HCT116 (cell line): ENCODE results near the gene YIF1B. TPM values are rescaled to one million over a fixed set of nuclear protein-coding genes. Genes with fewer than 3 reads are reported as not detected.

Source experiments
- ATAC-seq: fragments of 200-7000 bp; cut with Tn5 transposase; 2 replicates; pipeline ENCODE4 v1.9.1; 2020; ENCODE audit warnings: mild to moderate bottlenecking, moderate library complexity
- BruUV-seq: library from RNA; stranded (reverse); fragments of 400-500 nt; replicated peaks from 2 replicates; lab custom pipeline; 2021; lab: Mats Ljungman, UMichigan
- CTCF ChIA-PET: fragments of 300-600 bp; sonication (Branson Sonifier 250); formaldehyde crosslinking; loops from one replicate; lab custom pipeline; 2021; ENCODE audit warnings: antibody characterized with exemption; lab: Charles Lee
- POLR2A ChIA-PET: fragments of 300-600, 350-600 bp; sonication (Branson Sonifier 250); formaldehyde crosslinking; loops from one replicate; lab custom pipeline; 2021; ENCODE audit warnings: antibody characterized with exemption; lab: Charles Lee
- RAD21 ChIA-PET, 2 experiments: fragments of 300-600 bp; sonication (Branson Sonifier 250); formaldehyde crosslinking; loops; one replicate each; lab custom pipeline; 2023; ENCODE audit warnings: low total read pairs in 2 of 2; ENCODE audit not compliant: uncharacterized antibody in 2 of 2, unreplicated experiment in 2 of 2, low non-redundant PET in 1 of 2; lab: Charles Lee
- DNase-seq: peaks from one replicate; pipeline ENCODE4 v3.0.0-alpha.2; 2010; ENCODE audit warnings: low read depth, low spot score
- H2AFZ ChIP-seq: fragments of 200-600 bp; shearing (Covaris generic), sonication (generic); 2 replicates; pipeline ENCODE4 v1.6.1; 2017; ENCODE audit warnings: low read depth, mixed run types, mixed read lengths, antibody characterized with exemption, low read length; ENCODE audit not compliant: poor library complexity, severe bottlenecking
- H3K27ac ChIP-seq: 2 replicates; pipeline ENCODE4 v1.5.1; 2012; ENCODE audit warnings: low read depth, low read length
- H3K27me3 ChIP-seq: fragments of 200-600 bp; sonication (generic); 2 replicates; pipeline ENCODE4 v1.6.1; 2016; ENCODE audit warnings: mixed run types, low read length, mixed read lengths; ENCODE audit not compliant: insufficient read depth
- H3K36me3 ChIP-seq, 2 experiments: fragments of 200-500 bp in 1 of 2; fragments of 200-600 bp in 1 of 2; sonication (Bioruptor generic) in 1 of 2; sonication (generic) in 1 of 2; 2 replicates each; pipeline versions ENCODE4 v1.5.1 to v1.6.1; 2014 to 2016; ENCODE audit warnings: low read length in 2 of 2, inconsistent platforms in 1 of 2, mixed read lengths in 1 of 2, mixed run types in 1 of 2; ENCODE audit not compliant: insufficient read depth in 2 of 2, control insufficient read depth in 1 of 2
- H3K4me1 ChIP-seq, 2 experiments: fragments of 200-600 bp in 1 of 2; sonication (generic) in 1 of 2; 2 replicates each; pipeline versions ENCODE4 v1.5.1 to v1.6.1; 2012 to 2017; ENCODE audit warnings: low read length in 2 of 2, inconsistent platforms in 1 of 2, mild to moderate bottlenecking in 1 of 2, mixed read lengths in 1 of 2, mixed run types in 1 of 2, moderate library complexity in 1 of 2; ENCODE audit not compliant: insufficient read depth in 2 of 2, control insufficient read depth in 1 of 2
- H3K4me2 ChIP-seq: fragments of 200-600 bp; sonication (generic); 2 replicates; pipeline ENCODE4 v1.6.1; 2017; ENCODE audit warnings: mixed run types, low read length, mixed read lengths
- H3K4me3 ChIP-seq, 2 experiments: fragments of 200-600 bp in 1 of 2; sonication (generic) in 1 of 2; replicated peaks in 1 of 2; 2 replicates each; pipeline ENCODE4 v1.5.1; 2011 to 2016; ENCODE audit warnings: low read length in 2 of 2, control low read depth in 1 of 2, low read depth in 1 of 2, mild to moderate bottlenecking in 1 of 2, mixed read lengths in 1 of 2, mixed run types in 1 of 2
- H3K79me2 ChIP-seq: fragments of 200-600 bp; sonication (generic); 2 replicates; pipeline ENCODE4 v1.6.1; 2017; ENCODE audit warnings: mild to moderate bottlenecking, mixed run types, low read length, moderate library complexity, mixed read lengths; ENCODE audit not compliant: insufficient read depth
- H3K9ac ChIP-seq: fragments of 200-600 bp; sonication (generic); 2 replicates; pipeline ENCODE4 v1.6.1; 2016; ENCODE audit warnings: low read length, mixed read lengths
- H3K9me2 ChIP-seq: fragments of 200-600 bp; sonication (generic), shearing (Covaris generic); 2 replicates; pipeline ENCODE4 v1.6.1; 2017; ENCODE audit warnings: mixed run types, mild to moderate bottlenecking, moderate library complexity; ENCODE audit not compliant: insufficient read depth
- H3K9me3 ChIP-seq, 2 experiments: fragments of 200-500 bp in 1 of 2; fragments of 200-600 bp in 1 of 2; sonication (Bioruptor generic) in 1 of 2; sonication (generic) in 1 of 2; 2 replicates each; pipeline ENCODE4 v1.6.1; 2014 to 2017; ENCODE audit warnings: low read length in 2 of 2, mixed read lengths in 2 of 2, inconsistent platforms in 1 of 2, low read depth in 1 of 2, mild to moderate bottlenecking in 1 of 2, mixed run types in 1 of 2, moderate library complexity in 1 of 2; ENCODE audit not compliant: control insufficient read depth in 1 of 2, insufficient read depth in 1 of 2
- H4K20me1 ChIP-seq: fragments of 200-600 bp; sonication (generic), shearing (Covaris generic); 2 replicates; pipeline ENCODE4 v1.6.1; 2017; ENCODE audit warnings: mixed run types, mild to moderate bottlenecking, moderate library complexity; ENCODE audit not compliant: insufficient read depth
- CBX3 ChIP-seq: IDR thresholded peaks from 2 replicates; pipeline ENCODE4 v1.6.1; 2012; ENCODE audit warnings: low read depth
- CEBPB ChIP-seq: IDR thresholded peaks from 2 replicates; pipeline ENCODE4 v1.6.1; 2012; ENCODE audit warnings: low read depth
- EGR1 ChIP-seq: IDR thresholded peaks from 2 replicates; pipeline ENCODE4 v1.6.1; 2012; ENCODE audit warnings: low read depth
- ELF1 ChIP-seq: IDR thresholded peaks from 2 replicates; pipeline ENCODE4 v1.6.1; 2012; ENCODE audit warnings: low read depth, borderline replicate concordance
- MAX ChIP-seq: IDR thresholded peaks from 2 replicates; pipeline ENCODE4 v1.6.1; 2012
- POLR2AphosphoS5 ChIP-seq: IDR thresholded peaks from 2 replicates; pipeline ENCODE4 v1.6.1; 2011; ENCODE audit warnings: mild to moderate bottlenecking, low read depth, low read length, moderate library complexity
- RAD21 ChIP-seq: IDR thresholded peaks from 2 replicates; pipeline ENCODE4 v1.6.1; 2012; ENCODE audit warnings: low read depth, mild to moderate bottlenecking
- YY1 ChIP-seq: IDR thresholded peaks from 2 replicates; pipeline ENCODE4 v1.6.1; 2011; ENCODE audit warnings: low read length, low read depth, moderate library complexity, mild to moderate bottlenecking; ENCODE audit not compliant: insufficient replicate concordance; ENCODE audit errors: extremely low read depth
- intact Hi-C: fragments of 100-400 bp; cut with micrococcal nuclease; formaldehyde crosslinking; loops from 2 replicates; pipeline ENCODE4 v1.10.0; 2022
- total RNA-seq: library from RNA; stranded (reverse); gene quantifications from one replicate; pipeline ENCODE4 v1.2.1, GENCODE V29; 2021; ENCODE audit not compliant: unreplicated experiment
- TF ChIP-seq, protein P1 (sequence below), 3 experiments: fragments of 200-600 bp in 1 of 3; sonication (generic) in 1 of 3; IDR thresholded peaks in 2 of 3; conservative IDR thresholded peaks in 1 of 3; 2 replicates each; pipeline ENCODE4 v1.5.1; 2012 to 2017; ENCODE audit warnings: low read depth in 2 of 3, low read length in 2 of 3, antibody characterized with exemption in 1 of 3, borderline replicate concordance in 1 of 3, control low read depth in 1 of 3, mild to moderate bottlenecking in 1 of 3, mixed read lengths in 1 of 3, mixed run types in 1 of 3, moderate library complexity in 1 of 3; ENCODE audit not compliant: insufficient read depth in 1 of 3
- TF ChIP-seq, protein P2 (sequence below): IDR thresholded peaks from 2 replicates; pipeline ENCODE4 v1.6.1; 2012

The YIF1B gene
- total RNA-seq, 1 experiment from 2014 or later = 67.5 TPM

DNA sequence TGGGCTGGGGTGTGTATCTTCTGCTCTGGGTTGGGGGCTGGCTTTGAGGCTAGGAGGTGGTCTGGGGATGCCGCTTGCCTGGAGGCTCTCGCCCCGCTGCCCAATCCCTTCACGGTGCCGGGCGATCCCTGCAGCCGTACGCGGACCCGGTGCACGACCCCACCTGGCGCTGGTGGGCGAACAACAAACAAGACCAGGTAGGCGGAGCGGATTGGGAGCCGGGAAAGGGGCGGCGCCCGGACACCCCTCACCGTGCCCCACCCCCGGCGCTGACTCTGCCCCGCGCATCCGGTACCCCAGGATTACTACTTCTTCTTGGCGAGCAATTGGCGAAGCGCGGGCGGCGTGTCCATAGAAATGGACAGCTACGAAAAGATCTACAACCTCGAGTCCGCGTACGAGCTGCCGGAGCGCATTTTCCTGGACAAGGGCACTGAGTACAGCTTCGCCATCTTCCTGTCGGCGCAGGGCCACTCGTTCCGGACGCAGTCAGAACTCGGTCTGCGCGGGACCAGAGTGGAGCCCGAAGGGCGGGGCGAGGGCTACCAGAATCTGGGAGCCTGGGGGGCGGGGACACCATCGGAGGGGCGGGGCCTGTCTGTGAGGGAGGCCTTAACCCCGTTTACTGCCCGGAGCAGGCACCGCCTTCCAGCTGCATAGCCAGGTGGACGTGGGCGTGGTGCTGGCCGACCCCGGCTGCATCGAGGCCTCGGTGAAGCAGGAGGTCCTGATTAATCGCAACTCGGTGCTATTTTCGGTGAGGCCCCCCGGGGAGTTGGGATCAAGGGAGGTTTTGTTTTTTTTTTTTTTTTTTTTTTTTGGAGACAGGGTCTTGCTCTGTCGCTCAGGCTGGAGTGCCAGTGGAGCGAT is 46.6 kb upstream of the YIF1B start:
- ChIA-PET POLR2A (interaction anchor here (1.7 to 2.3 kb wide), 2 partner anchors 12 to 25 kb away, joined by 7 to 12 read pairs; partner anchors contain the start of genes GGN and PSMD8), RAD21 (no interaction called here), CTCF (interaction anchor here (1.0 kb wide), 1 partner anchor 26 kb away, joined by 3 read pairs; the partner anchor contains the start of gene GGN)
- ATAC-seq (peak; percentile 80), DNase-seq (peak; percentile 58)
- H3K27me3 ChIP-seq = peaks cover 11% of the 10 kb centered on the region; the same call in 1 of the 2 replicates
- no peaks in the 10 kb centered on the region for H4K20me1 ChIP-seq
- no peaks in the 10 kb centered on the region for H3K9me2 ChIP-seq
- no peak for TF ChIP-seq CEBPB
- TF ChIP-seq EGR1 = peak; percentile 30; the same call in 1 of the 2 replicates
- peak; percentile 6; the same call in 1 of the 2 replicates for TF ChIP-seq MAX
- TF ChIP-seq POLR2AphosphoS5 = peak; percentile 41; the same call in 1 of the 2 replicates
- H3K9ac ChIP-seq = peak overlapping the region; percentile 46
- H3K27ac ChIP-seq = peak overlapping the region; percentile 74
- H3K4me3 ChIP-seq = peak overlapping the region; percentile 55 to 68
- peaks cover 8 to 20% of the 10 kb centered on the region in 2 experiments; a peak in 3 of 4 replicates for H3K4me1 ChIP-seq
- no TSS peak for BruUV-seq
- H3K36me3 ChIP-seq = no peaks in the 10 kb centered on the region
- intact Hi-C loops = no loop called here
- peak overlapping the region; percentile 92 for H2AFZ ChIP-seq
- H3K4me2 ChIP-seq = peak overlapping the region; percentile 99
- no peaks in the 10 kb centered on the region for H3K79me2 ChIP-seq
- H3K9me3 ChIP-seq = no peaks in the 10 kb centered on the region

DNA sequence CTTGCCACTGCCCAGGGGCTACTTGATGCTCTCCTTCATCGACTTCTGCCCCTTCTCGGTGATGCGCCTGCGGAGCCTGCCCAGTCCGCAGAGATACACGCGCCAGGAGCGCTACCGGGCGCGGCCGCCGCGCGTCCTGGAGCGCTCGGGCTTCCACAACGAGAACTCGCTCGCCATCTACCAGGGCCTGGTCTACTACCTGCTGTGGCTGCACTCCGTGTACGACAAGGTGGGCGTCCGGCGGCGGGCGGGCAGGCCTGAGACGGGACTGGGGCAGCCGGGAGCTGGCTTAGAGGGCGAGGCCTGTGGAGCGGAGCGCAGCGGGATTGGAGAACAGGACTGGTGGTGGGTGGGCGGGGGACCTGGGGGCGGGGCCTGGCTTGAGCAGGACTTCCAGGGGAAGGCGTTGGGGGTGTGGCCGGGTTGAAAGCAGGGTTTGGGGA is 45.9 kb upstream of the YIF1B start:
- Histone ChIP-seq H4K20me1 (no peaks in the 10 kb centered on the region), H3K4me2 (peak overlapping the region; percentile 99), H3K27me3 (peaks cover 11% of the 10 kb centered on the region; the same call in 1 of the 2 replicates), H3K36me3 (no peaks in the 10 kb centered on the region), H3K9ac (peak overlapping the region; percentile 46; the same call in 1 of the 2 replicates), H3K9me3 (no peaks in the 10 kb centered on the region), H3K9me2 (no peaks in the 10 kb centered on the region), H3K27ac (peak overlapping the region; percentile 74; the same call in 1 of the 2 replicates), H3K79me2 (no peaks in the 10 kb centered on the region), H3K4me1 (peaks cover 8 to 20% of the 10 kb centered on the region in 2 experiments; a peak in 3 of 4 replicates), H2AFZ (peak overlapping the region; percentile 92), H3K4me3 (peak overlapping the region; percentile 55 to 68)
- TF ChIP-seq YY1 (no peak), RAD21 (no peak), POLR2AphosphoS5 (0 out of 2 replicates have a peak, but pooled peaks have one; percentile 17), ELF1 (no peak), CBX3 (no peak)
- TF ChIP-seq, protein P1, sequence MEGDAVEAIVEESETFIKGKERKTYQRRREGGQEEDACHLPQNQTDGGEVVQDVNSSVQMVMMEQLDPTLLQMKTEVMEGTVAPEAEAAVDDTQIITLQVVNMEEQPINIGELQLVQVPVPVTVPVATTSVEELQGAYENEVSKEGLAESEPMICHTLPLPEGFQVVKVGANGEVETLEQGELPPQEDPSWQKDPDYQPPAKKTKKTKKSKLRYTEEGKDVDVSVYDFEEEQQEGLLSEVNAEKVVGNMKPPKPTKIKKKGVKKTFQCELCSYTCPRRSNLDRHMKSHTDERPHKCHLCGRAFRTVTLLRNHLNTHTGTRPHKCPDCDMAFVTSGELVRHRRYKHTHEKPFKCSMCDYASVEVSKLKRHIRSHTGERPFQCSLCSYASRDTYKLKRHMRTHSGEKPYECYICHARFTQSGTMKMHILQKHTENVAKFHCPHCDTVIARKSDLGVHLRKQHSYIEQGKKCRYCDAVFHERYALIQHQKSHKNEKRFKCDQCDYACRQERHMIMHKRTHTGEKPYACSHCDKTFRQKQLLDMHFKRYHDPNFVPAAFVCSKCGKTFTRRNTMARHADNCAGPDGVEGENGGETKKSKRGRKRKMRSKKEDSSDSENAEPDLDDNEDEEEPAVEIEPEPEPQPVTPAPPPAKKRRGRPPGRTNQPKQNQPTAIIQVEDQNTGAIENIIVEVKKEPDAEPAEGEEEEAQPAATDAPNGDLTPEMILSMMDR (IDR thresholded peaks at IDR 0.05 in 2 of 3, conservative IDR thresholded peaks at IDR 0.05 in 1 of 3; ENCODE audit: borderline replicate concordance in 1 of 3, insufficient read depth in 1 of 3, low read depth in 2 of 3, low read length in 2 of 3) = 0 out of 6 replicates have a peak, but pooled peaks of 1 of the 3 experiments have one; percentile 16
- TF ChIP-seq, protein P2, sequence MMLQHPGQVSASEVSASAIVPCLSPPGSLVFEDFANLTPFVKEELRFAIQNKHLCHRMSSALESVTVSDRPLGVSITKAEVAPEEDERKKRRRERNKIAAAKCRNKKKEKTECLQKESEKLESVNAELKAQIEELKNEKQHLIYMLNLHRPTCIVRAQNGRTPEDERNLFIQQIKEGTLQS = no peak
- ATAC-seq (peak; percentile 87), DNase-seq (peak; percentile 73)
- intact Hi-C loops = no loop called here
- BruUV-seq = no TSS peak
- ChIA-PET POLR2A (interaction anchor here (1.7 to 2.3 kb wide), 2 partner anchors 12 to 26 kb away, joined by 7 to 12 read pairs; partner anchors contain the start of genes GGN and PSMD8), CTCF (interaction anchor here (1.0 kb wide), 1 partner anchor 26 kb away, joined by 3 read pairs; the partner anchor contains the start of gene GGN), RAD21 (no interaction called here)
